Stimulated activated CD8-positive, alpha-beta memory T cell treated with anti-CD3 and anti-CD28 coated beads, Interleukin-7, amount 100 ng/mL, for 24 hours (primary cell): Measurements from ENCODE around the gene TRAPPC13.
A peak's percentile ranks its signal among the peaks of the same experiment; 100 is the strongest.
"Not testable (repeated sequence)": the region's sequence is repeated elsewhere in the genome, so short reads cannot be mapped to it uniquely, and the experiment has no call there.

ENCODE experiments used
- DNase-seq: peaks from one replicate; pipeline ENCODE4 v3.0.0-alpha.2; 2020; ENCODE audit warnings: low read depth

Gene TRAPPC13, protein sequence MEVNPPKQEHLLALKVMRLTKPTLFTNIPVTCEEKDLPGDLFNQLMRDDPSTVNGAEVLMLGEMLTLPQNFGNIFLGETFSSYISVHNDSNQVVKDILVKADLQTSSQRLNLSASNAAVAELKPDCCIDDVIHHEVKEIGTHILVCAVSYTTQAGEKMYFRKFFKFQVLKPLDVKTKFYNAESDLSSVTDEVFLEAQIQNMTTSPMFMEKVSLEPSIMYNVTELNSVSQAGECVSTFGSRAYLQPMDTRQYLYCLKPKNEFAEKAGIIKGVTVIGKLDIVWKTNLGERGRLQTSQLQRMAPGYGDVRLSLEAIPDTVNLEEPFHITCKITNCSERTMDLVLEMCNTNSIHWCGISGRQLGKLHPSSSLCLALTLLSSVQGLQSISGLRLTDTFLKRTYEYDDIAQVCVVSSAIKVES

GRCh38 chr5:65624571-65625555, at the start of gene TRAPPC13, which contains the start of gene SHLD3:
TRAPPC13 (plus strand) TSS chr5:65625027; CDS start chr5:65625061, 34 bp downstream.
SHLD3 (plus strand) TSS chr5:65625027; CDS start chr5:65629588, 4,561 bp downstream.
- peak; percentile 60 for DNase-seq

GRCh38 chr5:65577141-65577540, 47.7 kb upstream of the TRAPPC13 start:
- DNase-seq: no peak

DNA sequence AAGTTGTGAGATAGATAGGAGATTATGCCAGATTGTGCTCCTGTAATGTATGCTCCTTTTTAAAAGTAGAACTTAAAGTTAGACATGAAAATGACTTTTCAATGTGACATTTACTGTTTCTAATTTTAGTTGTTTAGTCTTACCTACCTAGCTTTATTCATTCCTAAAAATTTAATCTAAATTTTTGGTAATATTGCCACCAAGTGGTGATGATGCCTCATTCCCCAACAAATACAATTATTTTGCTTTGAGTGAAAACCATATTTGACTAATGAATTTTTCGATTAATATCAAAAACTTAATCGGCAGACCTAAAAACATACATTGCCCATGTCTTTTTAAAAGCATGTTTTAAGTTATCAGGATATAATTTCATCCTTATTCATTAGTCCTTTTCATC, 36.1 kb upstream of the TRAPPC13 start:
- DNase-seq: no peak

DNA sequence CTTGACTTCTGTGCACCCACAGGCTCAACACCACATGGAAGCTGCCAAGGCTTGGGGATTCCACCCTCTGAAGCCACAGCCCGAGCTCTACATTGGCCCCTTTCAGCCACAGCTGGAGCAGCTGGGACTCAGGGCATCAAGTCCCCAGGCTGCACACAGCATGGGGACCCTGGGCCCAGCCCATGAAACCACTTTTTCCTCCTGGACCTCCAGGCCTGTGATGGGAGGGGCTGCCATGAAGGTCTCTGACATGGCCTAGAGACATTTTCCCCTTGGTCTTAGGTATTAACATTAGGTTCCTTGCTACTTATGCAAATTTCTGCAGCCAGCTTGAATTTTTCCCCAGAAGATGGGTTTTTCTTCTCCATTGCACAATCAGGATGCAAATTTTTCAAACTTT, 23.1 kb upstream of the TRAPPC13 start:
- not testable (repeated sequence) for DNase-seq

GRCh38 chr5:65611524-65611923, 13.3 kb upstream of the TRAPPC13 start:
- DNase-seq: no peak

- DNase-seq: no peak
These were observed 12.4 kb upstream of the TRAPPC13 start for GRCh38 chr5:65612298-65612907.

GRCh38 chr5:65620021-65620420, 4.8 kb upstream of the TRAPPC13 start:
- DNase-seq: no peak

DNA sequence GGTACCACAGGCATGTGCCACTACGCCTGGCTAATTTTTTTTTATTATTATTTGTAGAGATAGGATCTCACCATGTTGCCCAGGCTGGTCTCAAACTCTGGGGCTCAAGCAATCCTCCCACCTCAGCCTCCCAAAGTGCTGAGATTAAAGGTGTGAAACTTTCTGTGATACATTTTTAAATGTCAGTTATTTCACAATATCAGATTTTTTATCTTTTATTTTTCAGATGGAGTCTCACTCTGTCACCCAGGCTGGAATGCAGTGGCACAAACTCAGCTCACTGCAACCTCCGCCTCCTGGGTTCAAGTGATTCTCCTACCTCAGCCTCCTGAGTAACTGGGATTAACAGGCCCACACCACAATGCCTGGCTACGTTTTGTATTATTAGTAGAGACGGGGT, 2.9 kb upstream of the TRAPPC13 start:
- DNase-seq: not testable (repeated sequence)

- no peak for DNase-seq
These were observed 1.3 kb upstream of the TRAPPC13 start for GRCh38 chr5:65623482-65623881.

DNA sequence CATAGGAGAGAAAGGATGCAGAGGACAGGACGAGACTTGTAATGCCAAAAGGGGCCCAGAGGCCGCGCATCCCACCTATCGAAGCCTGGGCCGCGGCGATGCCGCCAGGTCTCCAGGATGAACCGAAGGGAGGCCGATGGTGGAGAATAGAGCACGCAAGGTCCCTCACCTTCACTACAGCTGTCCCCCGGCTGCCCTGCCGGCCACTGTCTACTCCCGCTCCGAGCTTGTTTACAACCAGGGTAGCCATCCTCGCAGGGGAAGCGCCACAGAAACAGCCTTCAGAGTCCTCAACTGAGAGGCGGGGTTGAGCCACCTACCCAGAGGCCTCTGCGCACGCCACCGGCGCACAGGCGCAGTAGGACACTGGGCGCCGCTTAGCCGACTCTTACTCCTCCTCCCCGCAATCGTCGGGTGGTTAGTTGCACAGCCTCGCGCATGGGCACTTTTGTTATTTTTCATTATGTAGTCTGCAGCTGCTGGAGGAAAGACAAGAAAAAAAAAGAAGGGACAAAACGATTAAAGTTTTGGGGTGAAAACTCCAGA, 729 bp upstream of the TRAPPC13 start, which contains the start of gene TRIM23:
Gene TRIM23 (minus strand): TSS at position 309 of the 546 bp plus-strand sequence. CDS start 59 bp downstream, at position 250.
- DNase-seq: peak; percentile 79

DNA sequence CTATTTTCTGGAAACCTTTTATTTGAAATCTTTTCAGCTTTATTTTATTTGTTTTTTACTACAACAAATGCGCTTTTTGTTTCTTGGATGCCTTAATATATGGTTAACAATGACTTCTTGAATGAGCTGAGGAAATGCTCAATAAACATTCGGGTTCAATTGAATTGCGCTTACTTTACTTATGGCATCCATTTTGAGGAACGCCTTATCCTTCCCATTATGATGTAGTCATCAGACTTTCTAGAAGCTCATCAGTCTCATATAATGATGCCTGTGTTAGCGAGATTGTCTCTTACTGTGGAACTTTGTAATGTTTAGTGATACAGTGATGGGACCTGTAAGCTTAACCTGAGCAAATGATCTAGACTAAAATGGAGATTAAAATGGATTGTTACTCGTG, 916 bp downstream of the TRAPPC13 start:
- no peak for DNase-seq

DNA sequence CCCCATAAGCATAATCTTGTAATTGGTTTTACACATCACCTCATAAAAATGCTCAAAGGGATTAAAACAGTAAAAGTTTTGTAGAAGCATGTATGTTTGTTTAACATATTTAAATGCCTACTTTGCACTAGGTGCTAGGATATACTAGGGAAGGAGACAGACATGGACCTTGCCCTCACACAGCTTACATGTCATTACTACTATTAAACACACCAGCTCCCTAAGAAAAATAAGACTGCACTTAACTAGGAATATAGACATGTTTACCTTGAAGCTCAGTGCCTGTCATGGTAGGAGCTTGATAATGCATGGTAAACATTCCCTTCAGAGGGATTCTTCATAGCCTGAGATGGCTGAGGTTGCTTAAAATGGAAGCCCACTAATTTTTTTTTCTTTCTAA, 6.2 kb downstream of the TRAPPC13 start:
- no peak for DNase-seq

DNA sequence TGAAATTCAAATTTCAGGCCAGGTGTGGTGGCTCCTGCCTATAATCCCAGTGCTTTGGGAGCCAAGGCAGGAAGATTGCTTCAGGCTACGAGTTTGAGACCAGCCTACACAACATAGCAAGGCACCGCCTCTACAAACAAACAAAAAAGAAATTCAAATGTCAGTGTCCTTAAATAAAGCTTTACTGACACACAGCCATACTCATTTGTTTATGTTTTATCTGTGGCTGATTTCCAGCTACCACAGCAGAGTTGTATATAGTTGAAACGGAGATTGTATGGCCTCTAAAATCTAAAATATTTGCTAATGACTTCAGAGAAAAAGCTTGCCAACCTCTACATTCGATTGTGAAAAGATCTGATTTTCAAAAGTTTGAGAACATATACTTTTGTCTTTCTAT, 15.4 kb downstream of the TRAPPC13 start:
- DNase-seq: no peak

GRCh38 chr5:65646938-65647337, 22.1 kb downstream of the TRAPPC13 start:
- no peak for DNase-seq

- DNase-seq: no peak
These were observed 23.1 kb downstream of the TRAPPC13 start for GRCh38 chr5:65647941-65648340.

- DNase-seq: no peak
These were observed 26.3 kb downstream of the TRAPPC13 start for GRCh38 chr5:65651144-65651543.

- no peak for DNase-seq
These were observed 29.9 kb downstream of the TRAPPC13 start for GRCh38 chr5:65654713-65655112.

GRCh38 chr5:65663804-65664521, 39.1 kb downstream of the TRAPPC13 start:
- DNase-seq: no peak

DNA sequence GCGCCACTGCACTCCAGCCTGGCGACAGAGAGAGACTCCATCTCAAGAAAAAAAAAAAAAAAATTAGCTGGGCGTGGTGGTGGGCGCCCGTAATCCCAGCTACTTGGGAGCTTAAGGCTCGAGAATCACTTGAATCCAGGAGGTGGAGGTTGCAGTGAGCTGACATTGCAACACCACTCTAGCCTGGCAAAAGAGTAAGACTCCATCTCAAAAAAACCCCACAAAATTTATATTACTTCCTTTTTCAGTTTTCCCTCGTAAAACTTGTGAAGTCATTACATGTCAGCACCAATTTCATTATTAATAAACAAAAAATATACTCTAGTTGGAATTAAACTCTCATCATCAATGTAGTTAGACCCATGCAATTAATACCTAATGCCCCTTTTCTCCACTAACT, 43.9 kb downstream of the TRAPPC13 start:
- no peak for DNase-seq

- no peak for DNase-seq
These were observed 48.0 kb downstream of the TRAPPC13 start for GRCh38 chr5:65672796-65673195.

DNA sequence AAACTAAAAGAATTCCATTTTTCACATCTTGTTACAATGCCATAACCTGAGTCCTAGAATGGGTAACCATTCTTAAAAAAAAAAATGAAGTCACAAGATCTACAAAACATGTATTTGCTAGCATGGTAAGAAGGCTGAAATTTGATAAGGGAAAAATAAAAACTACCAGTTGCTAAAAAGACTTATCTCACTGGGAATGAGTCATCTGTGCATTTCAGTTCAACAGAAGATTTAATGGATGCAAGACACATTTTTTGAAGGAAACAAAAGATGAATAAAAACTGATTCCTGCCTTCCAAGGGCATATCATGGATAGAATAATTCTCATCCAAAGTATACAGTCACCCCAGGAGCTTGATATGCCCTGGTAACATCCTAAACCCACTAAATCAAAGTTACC, 49.9 kb downstream of the TRAPPC13 start:
- DNase-seq: no peak
